B cell (primary cell): ENCODE results near the gene TMEM271. TPM values are rescaled to one million over a fixed set of nuclear protein-coding genes. Genes with fewer than 3 reads are reported as not detected.

Experiments
- ATAC-seq: fragments of 200-7000 bp; cut with Tn5 transposase; one replicate; pipeline ENCODE4 v1.10.0; 2021; ENCODE audit warnings: low read depth, mild to moderate bottlenecking, moderate number of reproducible peaks, moderate library complexity
- CTCF ChIA-PET: fragments of 350-600 bp; sonication (Branson Sonifier 250); formaldehyde crosslinking; loops from one replicate; lab custom pipeline; 2021; ENCODE audit warnings: antibody characterized with exemption, inconsistent platforms; lab: Charles Lee
- POLR2A ChIA-PET: fragments of 350-600 bp; sonication (Branson Sonifier 250); formaldehyde crosslinking; loops from one replicate; lab custom pipeline; 2021; ENCODE audit warnings: antibody characterized with exemption; lab: Charles Lee
- DNase-seq: peaks from one replicate; pipeline ENCODE4 v3.0.0; 2013
- H2AFZ ChIP-seq: 2 replicates; pipeline ENCODE4 v1.6.1; 2012; ENCODE audit warnings: mild to moderate bottlenecking, low read depth, low read length; ENCODE audit not compliant: insufficient read depth, poor library complexity, severe bottlenecking
- H3K27ac ChIP-seq, 2 donors: 1 replicate in 1 of 2; 2 replicates in 1 of 2; pipeline ENCODE4 v1.5.1; 2012 to 2013; ENCODE audit warnings: low read length in 2 of 2, mild to moderate bottlenecking in 2 of 2, moderate library complexity in 1 of 2
- H3K27me3 ChIP-seq, 4 experiments: fragments of 200-600 bp in 1 of 4; sonication (generic) in 1 of 4; replicated peaks in 1 of 4; 1 replicate in 2 of 4; 2 replicates in 2 of 4; pipeline versions ENCODE4 v1.6.1 to v1.7.0; 2013 to 2016; ENCODE audit warnings: low read length in 3 of 4, mild to moderate bottlenecking in 2 of 4, mixed read lengths in 1 of 4, moderate library complexity in 1 of 4; ENCODE audit not compliant: insufficient read depth in 4 of 4, control insufficient read depth in 3 of 4; ENCODE audit errors: control extremely low read depth in 1 of 4
- H3K36me3 ChIP-seq, 2 experiments: replicated peaks in 1 of 2; 1 replicate in 1 of 2; 2 replicates in 1 of 2; pipeline versions ENCODE4 v1.6.1 to v1.7.1; 2013; ENCODE audit warnings: low read length in 1 of 2; ENCODE audit not compliant: insufficient read depth in 2 of 2, control insufficient read depth in 1 of 2; ENCODE audit errors: control extremely low read depth in 1 of 2, extremely low read depth in 1 of 2
- H3K4me1 ChIP-seq, 2 donors: fragments of 200-600 bp in 1 of 2; sonication (generic) in 1 of 2; 1 replicate in 1 of 2; 2 replicates in 1 of 2; pipeline versions ENCODE4 v1.5.1 to v1.6.1; 2013 to 2017; ENCODE audit warnings: low read length in 2 of 2; ENCODE audit not compliant: control insufficient read depth in 2 of 2, insufficient read depth in 2 of 2
- H3K4me2 ChIP-seq: replicated peaks from 2 replicates; pipeline ENCODE3; 2012; ENCODE audit warnings: mild to moderate bottlenecking, low read depth, low read length; ENCODE audit not compliant: poor library complexity, severe bottlenecking
- H3K4me3 ChIP-seq, 5 experiments: fragments of 200-600 bp in 1 of 5; sonication (generic) in 1 of 5; 1 replicate in 3 of 5; 2 replicates in 2 of 5; pipeline versions ENCODE4 v1.5.1 to v1.7.0; 2011 to 2016; ENCODE audit warnings: low read length in 4 of 5, mild to moderate bottlenecking in 4 of 5, low read depth in 2 of 5, control low read depth in 1 of 5, moderate library complexity in 1 of 5; ENCODE audit not compliant: insufficient read depth in 1 of 5; ENCODE audit errors: control extremely low read depth in 1 of 5, extremely low read depth in 1 of 5
- H3K79me2 ChIP-seq: fragments of 200-600 bp; sonication (generic); one replicate; pipeline ENCODE4 v1.6.0; 2016; ENCODE audit warnings: low read length; ENCODE audit not compliant: control insufficient read depth, insufficient read depth
- H3K9ac ChIP-seq: fragments of 200-600 bp; sonication (generic); 2 replicates; pipeline ENCODE4 v1.6.1; 2017; ENCODE audit warnings: mild to moderate bottlenecking, low read length, moderate library complexity
- H3K9me3 ChIP-seq, 3 donors: one replicate each; pipeline versions ENCODE4 v1.6.1 to v1.7.1; 2013; ENCODE audit warnings: low read length in 2 of 3; ENCODE audit not compliant: control insufficient read depth in 2 of 3, insufficient read depth in 1 of 3; ENCODE audit errors: control extremely low read depth in 1 of 3
- H4K20me1 ChIP-seq: 2 replicates; pipeline ENCODE4 v1.6.0; 2012; ENCODE audit warnings: mild to moderate bottlenecking, low read length; ENCODE audit not compliant: insufficient read depth, control insufficient read depth, poor library complexity, severe bottlenecking
- H3K27ac Mint-ChIP-seq: one replicate; pipeline ENCODE4 v1.8.0; 2021; ENCODE audit warnings: mixed read lengths
- H3K27me3 Mint-ChIP-seq: one replicate; pipeline ENCODE4 v1.8.0; 2021; ENCODE audit warnings: mixed read lengths
- H3K4me1 Mint-ChIP-seq: one replicate; pipeline ENCODE4 v1.8.0; 2021; ENCODE audit warnings: mixed read lengths
- H3K4me3 Mint-ChIP-seq: one replicate; pipeline ENCODE4 v1.8.0; 2021; ENCODE audit warnings: mixed read lengths
- H3K9me3 Mint-ChIP-seq: one replicate; pipeline ENCODE4 v1.8.0; 2022; ENCODE audit warnings: mixed read lengths; ENCODE audit not compliant: insufficient read depth
- EZH2 ChIP-seq: IDR thresholded peaks from 2 replicates; pipeline ENCODE4 v1.6.1; 2012; ENCODE audit warnings: borderline replicate concordance, low read depth, mild to moderate bottlenecking, moderate library complexity, low read length; ENCODE audit not compliant: insufficient read depth, poor library complexity, severe bottlenecking
- WGBS: methylation state at CpG from one replicate; pipeline ENCODE4 v1.1.5; 2013; ENCODE audit warnings: missing lambda C conversion rate; ENCODE audit not compliant: insufficient coverage; 5-methylcytosine and 5-hydroxymethylcytosine counted together
- intact Hi-C: fragments of 100-400 bp; cut with micrococcal nuclease; formaldehyde crosslinking; loops from one replicate; pipeline ENCODE4 v1.10.0; 2022
- polyA plus RNA-seq: library from polyadenylated mRNA; depleted of rRNA; stranded (reverse); fragments of >200 nt; gene quantifications from 2 replicates; pipeline ENCODE4 v1.2.3, GENCODE V29; 2012
- total RNA-seq, 2 donors: library from RNA; stranded (reverse); fragments of 120-200 nt in 1 of 2; gene quantifications; 1 replicate in 1 of 2; 2 replicates in 1 of 2; pipeline versions ENCODE4 v1.2.3 to v1.2.4, GENCODE V29; 2013 to 2022
- TF ChIP-seq, protein P1 (sequence below): fragments of 200-600 bp; IDR thresholded peaks from one replicate; pipeline ENCODE4 v1.8.0; 2022; ENCODE audit warnings: antibody characterized with exemption, mild to moderate bottlenecking

The TMEM271 gene
- total and polyA plus RNA-seq, 2 donors (not counting 1 experiment from before 2014, with no cell fraction given), result not detected

DNA sequence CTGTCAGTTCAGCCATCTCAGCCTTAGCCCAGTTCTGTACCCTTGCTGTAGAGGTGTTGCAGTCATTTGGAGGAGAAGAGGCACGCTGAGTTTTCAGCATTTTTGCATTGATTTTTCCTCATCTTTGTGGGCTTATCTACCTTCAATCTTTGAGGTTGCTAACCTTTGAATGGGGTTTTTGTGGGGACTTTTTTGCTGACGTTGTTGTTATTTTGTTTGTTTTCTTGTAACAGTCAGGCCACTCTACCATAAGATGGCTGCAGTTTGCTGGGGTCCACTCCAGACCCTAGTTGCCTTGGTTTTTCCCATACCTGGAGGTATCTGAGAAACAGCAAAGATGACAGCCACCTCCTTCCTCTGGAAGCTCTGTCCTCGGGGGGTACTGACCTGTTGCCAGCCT, 22.8 kb upstream of the TMEM271 start:
- POLR2A ChIA-PET, result no interaction called here

DNA sequence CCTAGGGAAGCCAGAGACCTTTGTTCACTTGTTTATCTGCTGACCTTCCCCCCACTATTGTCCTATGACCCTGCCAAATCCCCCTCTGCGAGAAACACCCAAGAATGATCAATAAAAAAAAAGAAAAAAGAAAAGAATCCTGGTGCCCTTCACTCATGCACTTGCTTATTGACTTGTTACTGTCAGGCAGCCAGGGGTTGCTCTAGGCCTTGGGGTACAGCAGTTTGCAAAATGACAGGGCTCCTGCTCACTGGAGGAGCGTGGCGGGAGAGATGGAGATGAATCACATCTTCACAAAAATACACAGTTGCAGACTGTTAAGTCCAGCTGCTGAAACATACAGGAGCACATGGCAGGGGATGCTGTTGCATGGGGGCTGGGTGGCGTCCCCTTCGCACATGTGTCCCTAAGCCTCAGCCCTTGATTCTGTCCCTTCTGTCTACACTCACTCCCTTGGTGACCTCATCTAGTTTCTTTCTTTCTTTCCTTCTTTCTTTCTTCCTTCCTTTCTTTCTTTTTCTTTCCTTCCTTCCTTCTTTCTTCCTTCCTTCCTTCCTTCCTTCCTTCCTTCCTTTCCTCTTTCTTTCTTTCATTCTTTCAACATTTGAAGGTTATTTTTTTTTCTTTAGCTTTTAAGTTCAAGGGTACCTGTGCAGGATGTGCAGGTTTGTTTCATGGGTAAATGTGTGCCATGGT, 16.9 kb upstream of the TMEM271 start:
- H3K27me3 Mint-ChIP-seq, result peaks cover 32% of the 10 kb centered on the region

More for the DNA sequence above, 22.8 kb upstream of the TMEM271 start:
- no peak overlapping the region for H3K4me3 Mint-ChIP-seq
- H3K27ac Mint-ChIP-seq, result no peak overlapping the region
- no peaks in the 10 kb centered on the region for H3K36me3 ChIP-seq
- no peak overlapping the region for H3K9ac ChIP-seq
- H3K27me3 Mint-ChIP-seq, result peaks cover 26% of the 10 kb centered on the region
- peaks cover 2% of the 10 kb centered on the region for H3K4me1 Mint-ChIP-seq
- intact Hi-C loops, result no loop called here
- CTCF ChIA-PET, result no interaction called here
- no peak for DNase-seq
- WGBS, result 75% methylated on average over 1 of the region's 3 CpGs
- H3K4me2 ChIP-seq, result no peak overlapping the region
- no peak overlapping the region for H3K4me3 ChIP-seq
- no peaks in the 10 kb centered on the region for H3K79me2 ChIP-seq
- no peak overlapping the region for H3K27ac ChIP-seq
- peaks cover 0 to 5% (median 3%) of the 10 kb centered on the region in 4 experiments for H3K27me3 ChIP-seq
- peaks cover 0 to 26% (median 2%) of the 10 kb centered on the region in 3 donors for H3K9me3 ChIP-seq
- H3K4me1 ChIP-seq, result no peaks in the 10 kb centered on the region
- H2AFZ ChIP-seq, result no peak overlapping the region
- H4K20me1 ChIP-seq, result no peaks in the 10 kb centered on the region
- no peak for TF ChIP-seq EZH2
- TF ChIP-seq, protein P1, sequence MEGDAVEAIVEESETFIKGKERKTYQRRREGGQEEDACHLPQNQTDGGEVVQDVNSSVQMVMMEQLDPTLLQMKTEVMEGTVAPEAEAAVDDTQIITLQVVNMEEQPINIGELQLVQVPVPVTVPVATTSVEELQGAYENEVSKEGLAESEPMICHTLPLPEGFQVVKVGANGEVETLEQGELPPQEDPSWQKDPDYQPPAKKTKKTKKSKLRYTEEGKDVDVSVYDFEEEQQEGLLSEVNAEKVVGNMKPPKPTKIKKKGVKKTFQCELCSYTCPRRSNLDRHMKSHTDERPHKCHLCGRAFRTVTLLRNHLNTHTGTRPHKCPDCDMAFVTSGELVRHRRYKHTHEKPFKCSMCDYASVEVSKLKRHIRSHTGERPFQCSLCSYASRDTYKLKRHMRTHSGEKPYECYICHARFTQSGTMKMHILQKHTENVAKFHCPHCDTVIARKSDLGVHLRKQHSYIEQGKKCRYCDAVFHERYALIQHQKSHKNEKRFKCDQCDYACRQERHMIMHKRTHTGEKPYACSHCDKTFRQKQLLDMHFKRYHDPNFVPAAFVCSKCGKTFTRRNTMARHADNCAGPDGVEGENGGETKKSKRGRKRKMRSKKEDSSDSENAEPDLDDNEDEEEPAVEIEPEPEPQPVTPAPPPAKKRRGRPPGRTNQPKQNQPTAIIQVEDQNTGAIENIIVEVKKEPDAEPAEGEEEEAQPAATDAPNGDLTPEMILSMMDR, result no peak
- H3K9me3 Mint-ChIP-seq, result peaks cover 5% of the 10 kb centered on the region
- ATAC-seq, result no peak

More for the DNA sequence above, 16.9 kb upstream of the TMEM271 start:
- Histone ChIP-seq H3K27me3 (peaks cover 0 to 4% (median 0%) of the 10 kb centered on the region in 4 experiments), H3K36me3 (no peaks in the 10 kb centered on the region), H3K4me1 (no peaks in the 10 kb centered on the region), H3K4me2 (no peak overlapping the region), H3K27ac (no peak overlapping the region), H3K79me2 (no peaks in the 10 kb centered on the region), H3K9me3 (peaks cover 0 to 31% (median 2%) of the 10 kb centered on the region in 3 donors), H3K4me3 (no peak overlapping the region), H4K20me1 (no peaks in the 10 kb centered on the region), H3K9ac (no peak overlapping the region), H2AFZ (no peak overlapping the region)
- WGBS, result 40% methylated on average over 1 of the region's 5 CpGs
- DNase-seq (no peak), ATAC-seq (no peak)
- POLR2A ChIA-PET, result no interaction called here
- Mint-ChIP-seq H3K27ac (no peak overlapping the region), H3K4me1 (no peaks in the 10 kb centered on the region), H3K4me3 (no peak overlapping the region), H3K9me3 (peaks cover 5% of the 10 kb centered on the region)
- TF ChIP-seq, protein P1, result no peak
- no peak for TF ChIP-seq EZH2
- intact Hi-C loops, result no loop called here
- CTCF ChIA-PET, result no interaction called here
